Activated naive CD8-positive, alpha-beta T cell treated with anti-CD3 and anti-CD28 coated beads for 36 hours (primary cell): ENCODE measurements around the gene RAMP2. TPM values are rescaled to one million over a fixed set of nuclear protein-coding genes. Genes with fewer than 3 reads are reported as not detected.
A peak's percentile ranks its signal among the peaks of the same experiment; 100 is the strongest.

Experiments used
- DNase-seq: peaks from one replicate; pipeline ENCODE4 v3.0.0; 2021
- H3K27ac Mint-ChIP-seq: one replicate; pipeline ENCODE4 v1.8.0; 2022; ENCODE audit warnings: mild to moderate bottlenecking, moderate library complexity, mixed read lengths
- H3K27me3 Mint-ChIP-seq: one replicate; pipeline ENCODE4 v1.8.0; 2022; ENCODE audit warnings: mild to moderate bottlenecking, mixed read lengths
- H3K36me3 Mint-ChIP-seq: one replicate; pipeline ENCODE4 v1.8.0; 2021; ENCODE audit warnings: mild to moderate bottlenecking, mixed read lengths
- H3K4me1 Mint-ChIP-seq: one replicate; pipeline ENCODE4 v1.8.0; 2021; ENCODE audit warnings: mixed read lengths
- H3K4me3 Mint-ChIP-seq: one replicate; pipeline ENCODE4 v1.8.0; 2022; ENCODE audit warnings: mild to moderate bottlenecking, moderate library complexity, mixed read lengths
- H3K9me3 Mint-ChIP-seq: one replicate; pipeline ENCODE4 v1.8.0; 2022; ENCODE audit warnings: mixed read lengths
- total RNA-seq, 2 experiments: library from RNA; stranded (reverse); gene quantifications; one replicate each; pipeline ENCODE4 v1.2.3, GENCODE V29; 2021

Gene RAMP2
- total RNA-seq, 2 experiments from 2014 or later = not detected

DNA sequence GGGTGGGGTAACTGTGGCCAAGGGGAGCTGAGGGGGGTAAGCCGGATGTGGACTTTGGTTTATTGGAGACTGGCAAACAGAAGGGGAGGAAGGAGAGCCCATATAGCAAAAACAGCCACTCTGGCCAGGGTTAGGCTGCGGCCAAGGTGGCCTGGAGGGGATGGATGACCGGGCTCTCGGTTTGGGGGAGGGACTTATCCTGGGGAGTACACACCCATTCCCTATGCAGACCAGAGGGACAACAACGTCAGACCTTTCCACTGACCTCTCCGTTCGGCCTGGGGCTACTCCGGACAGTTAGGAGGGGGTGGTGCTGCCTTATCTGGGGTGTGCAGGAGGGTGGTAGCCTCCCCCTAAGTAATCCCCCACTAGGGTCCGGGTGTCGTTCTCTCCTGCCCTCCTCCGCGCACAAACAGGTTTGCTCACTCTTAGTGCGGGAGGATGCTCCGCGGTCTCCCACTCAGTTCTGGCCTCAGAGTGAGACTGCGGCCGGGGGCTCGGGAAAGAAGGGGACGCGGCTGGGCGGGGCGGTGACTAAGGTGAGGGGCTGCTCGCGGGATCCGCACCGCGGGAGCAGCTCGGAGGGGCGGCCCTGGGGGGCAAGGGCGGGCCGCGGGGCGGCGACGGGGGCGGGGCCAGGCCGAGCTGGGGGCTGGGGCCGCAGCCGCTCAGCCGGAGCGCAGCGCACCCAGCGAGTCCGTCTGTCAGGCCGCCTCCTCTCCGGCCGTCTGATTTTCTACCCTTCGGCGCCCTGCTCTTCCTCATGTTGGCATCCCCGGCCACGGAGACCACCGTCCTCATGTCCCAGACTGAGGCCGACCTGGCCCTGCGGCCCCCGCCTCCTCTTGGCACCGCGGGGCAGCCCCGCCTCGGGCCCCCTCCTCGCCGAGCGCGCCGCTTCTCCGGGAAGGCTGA lies 19.2 kb downstream of the RAMP2 start, which contains the start of gene WNK4:
Gene WNK4, plus strand, starts transcription at position 675 of the 915 bp plus-strand sequence. Its CDS starts 89 bp downstream, at position 764.
- Mint-ChIP-seq H3K27ac (no peak within 1 kb of the TSS), H3K36me3 (peaks cover 19% of the 10 kb centered on the region), H3K27me3 (peaks cover 55% of the 10 kb centered on the region), H3K4me3 (peak within 1 kb of the TSS; percentile 26), H3K9me3 (no peaks in the 10 kb centered on the region), H3K4me1 (peaks cover 25% of the 10 kb centered on the region)
- DNase-seq = peak; percentile 36

DNA sequence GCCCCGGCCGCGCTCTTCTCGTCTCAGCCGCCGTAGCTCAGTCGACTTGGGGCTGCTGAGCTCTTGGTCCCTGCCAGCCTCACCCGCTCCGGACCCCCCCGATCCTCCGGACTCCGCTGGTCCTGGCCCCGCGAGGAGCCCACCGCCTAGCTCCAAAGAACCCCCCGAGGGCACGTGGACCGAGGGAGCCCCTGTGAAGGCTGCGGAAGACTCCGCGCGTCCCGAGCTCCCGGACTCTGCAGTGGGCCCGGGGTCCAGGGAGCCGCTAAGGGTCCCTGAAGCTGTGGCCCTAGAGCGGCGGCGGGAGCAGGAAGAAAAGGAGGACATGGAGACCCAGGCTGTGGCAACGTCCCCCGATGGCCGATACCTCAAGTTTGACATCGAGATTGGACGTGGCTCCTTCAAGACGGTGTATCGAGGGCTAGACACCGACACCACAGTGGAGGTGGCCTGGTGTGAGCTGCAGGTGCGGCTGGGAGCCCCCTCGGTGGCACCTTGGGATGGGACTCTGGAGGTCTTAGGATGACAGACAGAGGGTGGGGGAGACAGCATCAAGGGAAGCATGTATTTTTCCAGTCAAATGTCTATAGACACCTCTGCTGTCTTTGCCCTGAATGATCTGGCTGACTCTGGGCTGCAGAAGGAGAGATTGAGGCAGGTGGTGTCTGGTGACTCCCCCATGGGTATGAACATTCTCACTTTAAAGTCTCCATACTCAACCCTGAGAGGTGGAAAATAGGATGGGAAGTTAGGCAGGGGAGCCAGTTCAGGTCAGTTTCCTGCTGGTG lies 20.0 kb downstream of the RAMP2 start:
- H3K27me3 Mint-ChIP-seq = peaks cover 62% of the 10 kb centered on the region
- peaks cover 30% of the 10 kb centered on the region for H3K4me1 Mint-ChIP-seq
- no peak overlapping the region for H3K27ac Mint-ChIP-seq
- peaks cover 1% of the 10 kb centered on the region for H3K9me3 Mint-ChIP-seq
- H3K4me3 Mint-ChIP-seq = peak overlapping the region; percentile 8
- peaks cover 14% of the 10 kb centered on the region for H3K36me3 Mint-ChIP-seq
- no peak for DNase-seq

DNA sequence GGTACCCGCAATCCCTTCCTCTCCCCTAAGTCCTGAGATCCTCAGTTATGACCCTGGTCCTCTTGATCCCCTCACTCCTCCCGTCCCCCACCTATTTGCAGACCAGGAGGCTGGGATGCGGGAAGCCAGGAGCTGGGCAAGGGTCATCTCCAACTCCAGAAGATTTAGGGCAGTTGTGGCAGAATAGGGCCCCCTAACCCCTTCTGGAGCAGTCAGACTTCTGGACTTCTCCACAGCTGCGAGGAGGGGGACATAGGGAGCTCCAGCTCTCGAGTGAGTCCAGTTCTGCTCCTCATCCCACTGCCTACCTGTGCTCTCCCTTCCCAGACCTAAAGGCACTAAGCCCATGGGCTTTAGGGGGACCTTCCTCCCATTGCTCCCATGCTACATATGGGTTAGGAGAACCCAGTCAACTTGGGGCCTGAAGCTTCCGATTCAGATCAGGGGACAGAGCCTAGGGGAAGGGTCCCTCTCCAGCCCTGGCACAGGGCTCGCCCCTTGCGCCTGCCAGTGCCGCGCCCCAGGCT lies 20.7 kb downstream of the RAMP2 start:
- no peak for DNase-seq
- H3K36me3 Mint-ChIP-seq = peaks cover 11% of the 10 kb centered on the region
- no peak overlapping the region for H3K4me3 Mint-ChIP-seq
- H3K27ac Mint-ChIP-seq = no peak overlapping the region
- peaks cover 68% of the 10 kb centered on the region for H3K27me3 Mint-ChIP-seq
- H3K4me1 Mint-ChIP-seq = peaks cover 30% of the 10 kb centered on the region
- peaks cover 1% of the 10 kb centered on the region for H3K9me3 Mint-ChIP-seq

GRCh38 chr17:42782166-42783061 lies 21.4 kb downstream of the RAMP2 start:
- DNase-seq = no peak
- H3K36me3 Mint-ChIP-seq = peaks cover 8% of the 10 kb centered on the region
- H3K27ac Mint-ChIP-seq = no peak overlapping the region
- H3K4me3 Mint-ChIP-seq = no peak overlapping the region
- peaks cover 30% of the 10 kb centered on the region for H3K4me1 Mint-ChIP-seq
- peaks cover 71% of the 10 kb centered on the region for H3K27me3 Mint-ChIP-seq
- H3K9me3 Mint-ChIP-seq = peaks cover 1% of the 10 kb centered on the region

DNA sequence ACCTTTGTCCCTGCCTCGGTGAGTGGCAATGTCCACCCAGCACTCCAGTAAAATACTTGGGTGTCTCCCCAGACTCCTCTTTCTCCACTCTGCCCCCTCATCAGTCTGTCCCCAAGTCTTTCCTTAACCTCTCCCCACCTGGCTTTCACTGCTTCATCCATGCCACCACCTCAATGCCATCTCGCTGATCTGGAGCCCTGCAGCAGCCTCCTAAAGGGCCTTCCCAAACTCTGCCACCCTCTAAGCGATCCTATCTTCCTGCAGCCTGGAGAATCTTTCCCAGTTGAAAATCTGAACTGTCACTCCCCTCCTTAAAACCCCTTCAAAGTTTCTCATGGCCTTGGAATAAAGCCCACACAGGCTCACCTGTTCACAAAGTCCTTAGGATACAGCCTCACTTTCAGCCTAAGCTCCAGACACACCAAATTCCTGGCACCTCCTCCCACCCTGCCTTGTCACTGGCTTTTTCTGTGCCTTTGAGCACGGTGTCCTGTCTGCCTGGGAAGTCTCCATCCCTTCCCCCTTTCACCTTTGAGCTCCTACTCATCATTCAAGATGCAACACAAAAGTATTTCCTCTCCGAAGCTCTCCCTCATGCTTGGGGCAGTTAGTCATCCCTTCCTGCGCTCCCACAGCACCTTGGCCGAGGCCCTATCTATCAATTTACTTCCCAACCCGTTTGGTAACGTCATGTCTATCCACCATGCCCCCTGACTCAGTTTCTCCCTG lies 22.2 kb downstream of the RAMP2 start:
- peaks cover 78% of the 10 kb centered on the region for H3K27me3 Mint-ChIP-seq
- no peak overlapping the region for H3K27ac Mint-ChIP-seq

DNA sequence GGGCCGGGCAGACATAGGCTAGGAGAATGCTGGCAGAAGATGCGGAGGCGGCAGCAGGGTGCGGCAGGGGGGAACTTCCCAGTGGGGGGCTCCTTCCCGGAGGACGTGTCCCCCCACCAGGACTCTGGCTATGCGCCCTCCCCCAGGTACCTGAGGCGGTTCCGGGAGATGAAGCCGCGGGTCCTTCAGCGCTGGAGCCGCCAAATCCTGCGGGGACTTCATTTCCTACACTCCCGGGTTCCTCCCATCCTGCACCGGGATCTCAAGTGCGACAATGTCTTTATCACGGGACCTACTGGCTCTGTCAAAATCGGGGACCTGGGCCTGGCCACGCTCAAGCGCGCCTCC lies 22.7 kb downstream of the RAMP2 start:
- no peak for DNase-seq
- Mint-ChIP-seq H3K27ac (no peak overlapping the region), H3K36me3 (peaks cover 8% of the 10 kb centered on the region)

More for the DNA sequence above, 22.2 kb downstream of the RAMP2 start:
- peaks cover 1% of the 10 kb centered on the region for H3K9me3 Mint-ChIP-seq
- H3K4me3 Mint-ChIP-seq = no peak overlapping the region
- peaks cover 30% of the 10 kb centered on the region for H3K4me1 Mint-ChIP-seq
- H3K36me3 Mint-ChIP-seq = peaks cover 8% of the 10 kb centered on the region
- no peak for DNase-seq

GRCh38 chr17:42784409-42784808 lies 23.4 kb downstream of the RAMP2 start:
- Mint-ChIP-seq H3K4me1 (peaks cover 30% of the 10 kb centered on the region), H3K27me3 (peaks cover 77% of the 10 kb centered on the region), H3K9me3 (peaks cover 1% of the 10 kb centered on the region), H3K4me3 (no peak overlapping the region), H3K36me3 (peaks cover 5% of the 10 kb centered on the region), H3K27ac (no peak overlapping the region)
- DNase-seq = no peak

More for the DNA sequence above, 22.7 kb downstream of the RAMP2 start:
- Mint-ChIP-seq H3K9me3 (peaks cover 1% of the 10 kb centered on the region), H3K27me3 (peaks cover 78% of the 10 kb centered on the region), H3K4me1 (peaks cover 30% of the 10 kb centered on the region), H3K4me3 (no peak overlapping the region)

DNA sequence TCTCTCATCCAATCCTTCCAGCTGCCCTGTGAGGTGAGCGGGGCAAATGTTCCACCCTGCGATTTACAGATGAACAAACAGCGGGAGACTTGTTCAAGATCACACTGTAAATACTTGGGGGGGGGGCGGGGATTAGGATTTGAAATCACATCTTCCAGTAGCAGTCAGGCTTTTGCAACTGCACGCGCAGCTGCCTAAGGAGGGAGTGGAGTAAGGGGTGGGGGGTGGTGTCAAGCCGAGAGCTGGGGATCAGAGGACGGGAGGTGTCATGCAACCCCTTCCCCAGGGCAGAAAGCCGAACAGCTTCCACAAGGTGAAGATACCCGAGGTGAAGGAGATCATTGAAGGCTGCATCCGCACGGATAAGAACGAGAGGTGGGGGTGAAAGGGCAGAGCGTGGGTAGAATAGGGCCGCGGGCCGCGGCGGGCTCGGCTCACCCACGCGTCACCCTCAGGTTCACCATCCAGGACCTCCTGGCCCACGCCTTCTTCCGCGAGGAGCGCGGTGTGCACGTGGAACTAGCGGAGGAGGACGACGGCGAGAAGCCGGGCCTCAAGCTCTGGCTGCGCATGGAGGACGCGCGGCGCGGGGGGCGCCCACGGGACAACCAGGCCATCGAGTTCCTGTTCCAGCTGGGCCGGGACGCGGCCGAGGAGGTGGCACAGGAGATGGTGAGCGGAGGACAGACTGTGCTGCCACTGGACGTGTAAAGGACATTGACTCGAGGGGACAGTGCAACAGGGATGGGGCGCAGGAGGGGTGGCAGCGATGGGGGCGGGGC lies 24.0 kb downstream of the RAMP2 start:
- Mint-ChIP-seq H3K9me3 (peaks cover 1% of the 10 kb centered on the region), H3K4me1 (peaks cover 26% of the 10 kb centered on the region), H3K27me3 (peaks cover 71% of the 10 kb centered on the region), H3K27ac (no peak overlapping the region), H3K36me3 (no peaks in the 10 kb centered on the region), H3K4me3 (no peak overlapping the region)
- DNase-seq = no peak

- peaks cover 53% of the 10 kb centered on the region for H3K27me3 Mint-ChIP-seq
- no peak overlapping the region for H3K4me3 Mint-ChIP-seq
These were observed 26.2 kb downstream of the RAMP2 start for GRCh38 chr17:42787266-42787665.

GRCh38 chr17:42791948-42792347 lies 30.9 kb downstream of the RAMP2 start:
- Mint-ChIP-seq H3K27me3 (peaks cover 10% of the 10 kb centered on the region), H3K27ac (no peak overlapping the region), H3K4me3 (no peak overlapping the region), H3K9me3 (no peaks in the 10 kb centered on the region), H3K4me1 (peaks cover 2% of the 10 kb centered on the region), H3K36me3 (peaks cover 4% of the 10 kb centered on the region)
- DNase-seq = no peak

More at GRCh38 chr17:42787266-42787665, 26.2 kb downstream of the RAMP2 start:
- no peaks in the 10 kb centered on the region for H3K36me3 Mint-ChIP-seq
- peaks cover 1% of the 10 kb centered on the region for H3K9me3 Mint-ChIP-seq
- H3K4me1 Mint-ChIP-seq = peaks cover 20% of the 10 kb centered on the region
- no peak for DNase-seq
- no peak overlapping the region for H3K27ac Mint-ChIP-seq

DNA sequence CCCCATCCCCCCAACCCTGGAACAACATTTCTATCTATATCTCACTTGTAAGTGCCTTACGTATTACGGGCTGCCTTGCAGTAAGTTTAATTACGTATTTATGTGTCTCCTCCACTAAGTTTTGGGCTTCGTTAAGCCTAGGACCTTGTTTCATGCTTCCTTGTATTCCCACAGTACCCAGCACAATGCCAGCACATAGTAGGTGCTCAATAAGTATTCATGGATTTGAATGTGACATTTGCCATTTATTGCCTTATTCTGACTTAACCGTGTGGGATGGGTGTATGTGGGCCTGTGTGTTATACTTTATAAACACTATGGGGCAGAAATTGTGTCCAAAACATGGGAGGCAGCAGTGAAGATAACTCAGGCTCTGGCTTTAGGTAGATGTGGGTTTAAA lies 31.5 kb downstream of the RAMP2 start:
- Mint-ChIP-seq H3K9me3 (no peaks in the 10 kb centered on the region), H3K27ac (no peak overlapping the region), H3K4me3 (no peak overlapping the region), H3K27me3 (peaks cover 6% of the 10 kb centered on the region), H3K4me1 (peaks cover 3% of the 10 kb centered on the region), H3K36me3 (peaks cover 4% of the 10 kb centered on the region)
- no peak for DNase-seq

DNA sequence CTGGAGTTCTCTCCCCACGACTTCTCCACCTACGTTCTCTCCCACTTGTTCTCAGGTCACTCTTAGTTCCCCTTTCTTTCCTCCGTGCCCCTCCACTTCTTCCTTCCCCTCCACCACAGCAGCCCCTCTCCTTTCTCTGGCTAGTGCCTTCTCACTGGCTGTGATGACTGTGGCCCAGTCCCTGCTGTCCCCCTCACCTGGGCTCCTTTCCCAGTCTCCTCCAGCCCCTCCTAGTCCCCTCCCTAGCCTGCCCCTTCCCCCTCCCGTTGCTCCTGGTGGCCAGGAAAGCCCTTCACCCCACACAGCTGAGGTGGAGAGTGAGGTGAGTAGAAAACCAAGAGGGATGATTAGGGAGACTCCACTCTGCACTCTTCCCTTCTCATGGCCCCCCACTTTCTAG lies 34.0 kb downstream of the RAMP2 start:
- Mint-ChIP-seq H3K36me3 (peaks cover 6% of the 10 kb centered on the region), H3K4me3 (no peak overlapping the region), H3K27ac (no peak overlapping the region), H3K4me1 (peaks cover 10% of the 10 kb centered on the region), H3K27me3 (no peaks in the 10 kb centered on the region), H3K9me3 (peaks cover 4% of the 10 kb centered on the region)
- DNase-seq = no peak

GRCh38 chr17:42795465-42795864 lies 34.4 kb downstream of the RAMP2 start:
- DNase-seq = no peak
- no peak overlapping the region for H3K27ac Mint-ChIP-seq
- peaks cover 10% of the 10 kb centered on the region for H3K4me1 Mint-ChIP-seq
- H3K4me3 Mint-ChIP-seq = no peak overlapping the region
- H3K36me3 Mint-ChIP-seq = peaks cover 6% of the 10 kb centered on the region
- peaks cover 4% of the 10 kb centered on the region for H3K9me3 Mint-ChIP-seq
- no peaks in the 10 kb centered on the region for H3K27me3 Mint-ChIP-seq
